GM13976 (cell line): ENCODE data around the gene OCLN.

Experiments used
- DNase-seq: peaks from one replicate; pipeline ENCODE4 v3.0.0; 2012; ENCODE audit warnings: low spot score
- in situ Hi-C: fragments of 300-500 bp; cut with MboI; formaldehyde crosslinking; loops from one replicate; pipeline ENCODE4 v1.12.0; 2022; ENCODE audit warnings: low sequenced_read_pairs, mixed read lengths, inconsistent platforms; ENCODE audit not compliant: unreplicated experiment
- TF ChIP-seq, protein P1 (sequence below): IDR thresholded peaks from 2 replicates; pipeline ENCODE4 v1.5.1; 2012; ENCODE audit warnings: borderline replicate concordance, mild to moderate bottlenecking; ENCODE audit not compliant: insufficient read depth; ENCODE audit errors: extremely low read depth, missing control alignments, control extremely low read depth

The OCLN gene

DNA sequence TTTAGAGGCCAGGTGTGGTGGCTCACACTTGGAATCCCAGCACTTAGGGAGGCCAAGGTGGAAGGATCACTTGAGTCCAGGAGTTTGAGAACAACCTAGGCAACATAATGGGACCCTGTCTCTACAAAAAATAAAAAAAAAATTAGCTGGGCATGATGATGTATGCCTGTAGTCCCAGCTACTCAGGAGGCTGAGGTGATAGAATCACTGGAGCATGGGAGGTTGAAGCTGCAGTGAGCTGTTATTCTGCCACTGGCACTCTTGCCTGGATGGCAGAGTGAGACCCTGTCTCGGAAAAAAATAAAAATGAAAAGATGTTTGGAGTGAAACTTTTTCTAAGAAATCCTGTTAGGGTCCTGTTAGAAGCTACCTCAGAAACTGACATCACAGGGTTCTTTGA is 24.2 kb downstream of the OCLN start:
- DNase-seq: no peak
- in situ Hi-C loops: no loop called here
- TF ChIP-seq, protein P1, sequence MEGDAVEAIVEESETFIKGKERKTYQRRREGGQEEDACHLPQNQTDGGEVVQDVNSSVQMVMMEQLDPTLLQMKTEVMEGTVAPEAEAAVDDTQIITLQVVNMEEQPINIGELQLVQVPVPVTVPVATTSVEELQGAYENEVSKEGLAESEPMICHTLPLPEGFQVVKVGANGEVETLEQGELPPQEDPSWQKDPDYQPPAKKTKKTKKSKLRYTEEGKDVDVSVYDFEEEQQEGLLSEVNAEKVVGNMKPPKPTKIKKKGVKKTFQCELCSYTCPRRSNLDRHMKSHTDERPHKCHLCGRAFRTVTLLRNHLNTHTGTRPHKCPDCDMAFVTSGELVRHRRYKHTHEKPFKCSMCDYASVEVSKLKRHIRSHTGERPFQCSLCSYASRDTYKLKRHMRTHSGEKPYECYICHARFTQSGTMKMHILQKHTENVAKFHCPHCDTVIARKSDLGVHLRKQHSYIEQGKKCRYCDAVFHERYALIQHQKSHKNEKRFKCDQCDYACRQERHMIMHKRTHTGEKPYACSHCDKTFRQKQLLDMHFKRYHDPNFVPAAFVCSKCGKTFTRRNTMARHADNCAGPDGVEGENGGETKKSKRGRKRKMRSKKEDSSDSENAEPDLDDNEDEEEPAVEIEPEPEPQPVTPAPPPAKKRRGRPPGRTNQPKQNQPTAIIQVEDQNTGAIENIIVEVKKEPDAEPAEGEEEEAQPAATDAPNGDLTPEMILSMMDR: no peak

DNA sequence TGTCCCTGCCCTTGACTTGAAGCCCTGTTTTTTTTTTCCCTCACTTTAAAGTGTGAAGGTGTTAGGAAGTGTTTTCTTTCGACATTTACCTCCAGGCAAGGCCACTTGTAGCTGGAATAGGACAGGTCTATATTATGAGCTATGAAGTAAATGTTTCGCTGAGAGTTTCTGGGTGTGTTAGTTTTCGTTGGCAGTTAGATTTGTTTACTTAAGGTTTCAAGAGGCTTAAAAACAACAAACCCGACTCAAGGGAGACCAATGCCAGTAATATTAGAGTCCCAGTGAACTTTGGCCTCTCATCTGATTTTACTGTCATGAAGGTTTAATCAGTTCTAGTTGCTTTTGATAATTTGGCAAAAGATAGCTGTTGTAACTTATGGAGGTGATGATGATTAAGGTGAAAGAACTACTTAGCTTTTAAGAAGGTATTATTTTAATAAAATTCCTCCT is 25.2 kb downstream of the OCLN start:
- in situ Hi-C loops: no loop called here
- no peak for DNase-seq
- TF ChIP-seq, protein P1: no peak

DNA sequence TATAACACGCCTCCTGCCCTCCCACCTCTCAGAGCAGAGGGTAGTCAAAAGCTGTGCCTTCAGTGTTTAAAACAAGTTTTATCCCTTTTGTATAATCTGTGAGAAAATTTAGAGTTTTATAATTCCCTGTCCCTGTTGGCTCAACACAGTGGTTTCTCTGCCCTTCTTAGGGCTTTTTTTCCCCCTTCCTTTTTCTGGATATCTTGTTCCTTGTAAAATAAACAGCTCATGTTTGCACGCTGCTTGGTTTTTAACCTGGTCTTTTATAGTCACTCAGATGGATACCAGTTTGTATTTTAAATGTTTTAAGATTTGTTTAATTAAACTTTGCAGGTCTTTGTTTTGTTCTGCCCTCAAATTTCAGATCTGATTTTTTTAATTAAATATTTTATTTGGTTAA is 26.7 kb downstream of the OCLN start:
- in situ Hi-C loops: no loop called here
- TF ChIP-seq, protein P1: no peak
- DNase-seq: no peak

DNA sequence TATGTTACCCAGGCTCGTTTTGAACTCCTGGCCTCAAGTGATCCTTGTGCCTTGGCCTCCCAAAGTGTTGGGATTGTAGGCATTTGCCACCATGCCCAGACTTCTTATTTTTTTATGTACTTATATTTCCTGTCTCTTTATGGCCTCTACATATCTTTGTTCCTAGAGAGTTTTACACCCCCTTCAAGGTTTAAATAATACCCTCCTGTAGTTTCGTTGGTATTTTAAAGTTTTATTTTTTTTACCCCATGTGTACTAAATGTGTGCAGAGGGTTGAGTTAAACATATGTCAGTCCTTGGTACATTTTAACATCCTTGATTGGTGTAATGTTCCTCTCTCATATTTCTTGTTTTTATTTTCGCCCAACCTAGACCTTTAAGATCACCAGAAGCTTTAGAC is 29.4 kb downstream of the OCLN start:
- DNase-seq: no peak
- TF ChIP-seq, protein P1: no peak
- in situ Hi-C loops: no loop called here

DNA sequence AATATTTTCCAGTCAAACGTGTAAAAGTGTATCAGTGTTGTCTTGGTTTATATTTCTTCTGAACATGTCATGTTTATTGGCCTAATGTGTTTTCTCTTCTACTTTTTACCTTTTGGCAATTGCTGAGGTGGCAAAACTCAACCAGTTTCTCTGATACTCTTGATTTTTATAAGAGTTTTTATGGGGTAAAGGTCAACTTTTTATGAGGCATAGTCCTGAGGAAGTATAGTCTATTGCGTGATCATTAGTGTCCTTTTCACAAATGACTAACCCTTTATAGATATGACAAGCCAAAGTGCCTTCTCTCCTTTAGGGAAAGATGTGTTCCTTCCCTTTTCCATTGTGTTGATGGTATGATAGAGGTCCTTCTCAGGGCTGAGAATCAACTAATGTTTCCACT is 32.9 kb downstream of the OCLN start:
- in situ Hi-C loops: no loop called here
- no peak for DNase-seq
- TF ChIP-seq, protein P1: no peak

DNA sequence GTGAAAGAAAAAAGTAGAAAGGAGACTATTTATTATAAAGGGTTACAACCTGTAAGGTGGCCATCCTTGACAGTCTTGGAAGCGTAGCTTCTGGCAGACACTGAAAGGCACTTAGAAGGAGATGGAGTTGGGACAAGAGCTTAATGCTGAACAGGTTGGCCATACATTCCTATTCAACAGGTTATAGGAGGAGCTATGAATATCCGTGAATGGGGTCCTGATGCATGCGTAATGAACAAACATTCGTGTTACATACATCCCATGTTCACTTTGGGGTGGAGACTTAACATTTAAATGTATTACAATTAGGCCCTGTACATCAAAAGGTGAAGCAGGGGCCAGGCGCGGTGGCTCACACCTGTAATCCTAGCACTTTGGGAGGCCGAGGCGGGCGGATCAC is 34.1 kb downstream of the OCLN start:
- in situ Hi-C loops: no loop called here
- no peak for DNase-seq
- TF ChIP-seq, protein P1: no peak

DNA sequence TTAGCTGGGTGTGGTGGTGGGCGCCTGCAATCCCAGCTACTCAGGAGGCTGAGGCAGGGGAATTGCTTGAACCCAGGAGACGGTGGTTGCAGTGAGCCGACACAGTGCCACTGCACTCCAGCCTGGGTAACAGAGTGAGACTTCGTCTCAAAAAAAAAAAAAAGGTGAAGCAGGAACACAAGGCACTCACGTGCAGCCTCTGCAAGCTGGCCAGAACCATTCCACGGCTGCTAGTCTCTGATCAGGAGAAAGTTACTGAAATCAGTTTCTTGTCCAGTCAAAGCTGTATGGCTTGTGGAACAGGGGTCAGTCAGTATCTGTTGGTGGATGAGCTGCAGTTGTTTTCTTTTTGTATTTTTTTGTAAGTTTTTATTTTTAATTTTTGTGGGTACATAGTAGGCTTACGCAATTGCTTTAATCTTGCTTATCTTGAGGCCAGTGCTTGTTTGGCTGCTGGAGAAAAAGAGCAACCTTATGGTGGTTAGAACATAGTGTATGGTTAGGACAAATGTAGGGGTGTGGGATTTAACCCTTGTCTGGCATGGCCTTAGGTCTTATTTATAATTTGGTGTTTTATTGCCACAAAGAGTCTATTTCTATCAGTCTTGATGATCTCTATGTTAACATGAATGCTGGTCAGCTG is 34.7 kb downstream of the OCLN start:
- TF ChIP-seq, protein P1: no peak
- in situ Hi-C loops: no loop called here
- no peak for DNase-seq
